ENCODE data around the gene DELE1. TPM values are rescaled to one million over a fixed set of nuclear protein-coding genes. Genes with fewer than 3 reads are reported as not detected.

DELE1 gene
- 15.7 and 28.3 TPM in 2 replicates for total RNA-seq

DNA sequence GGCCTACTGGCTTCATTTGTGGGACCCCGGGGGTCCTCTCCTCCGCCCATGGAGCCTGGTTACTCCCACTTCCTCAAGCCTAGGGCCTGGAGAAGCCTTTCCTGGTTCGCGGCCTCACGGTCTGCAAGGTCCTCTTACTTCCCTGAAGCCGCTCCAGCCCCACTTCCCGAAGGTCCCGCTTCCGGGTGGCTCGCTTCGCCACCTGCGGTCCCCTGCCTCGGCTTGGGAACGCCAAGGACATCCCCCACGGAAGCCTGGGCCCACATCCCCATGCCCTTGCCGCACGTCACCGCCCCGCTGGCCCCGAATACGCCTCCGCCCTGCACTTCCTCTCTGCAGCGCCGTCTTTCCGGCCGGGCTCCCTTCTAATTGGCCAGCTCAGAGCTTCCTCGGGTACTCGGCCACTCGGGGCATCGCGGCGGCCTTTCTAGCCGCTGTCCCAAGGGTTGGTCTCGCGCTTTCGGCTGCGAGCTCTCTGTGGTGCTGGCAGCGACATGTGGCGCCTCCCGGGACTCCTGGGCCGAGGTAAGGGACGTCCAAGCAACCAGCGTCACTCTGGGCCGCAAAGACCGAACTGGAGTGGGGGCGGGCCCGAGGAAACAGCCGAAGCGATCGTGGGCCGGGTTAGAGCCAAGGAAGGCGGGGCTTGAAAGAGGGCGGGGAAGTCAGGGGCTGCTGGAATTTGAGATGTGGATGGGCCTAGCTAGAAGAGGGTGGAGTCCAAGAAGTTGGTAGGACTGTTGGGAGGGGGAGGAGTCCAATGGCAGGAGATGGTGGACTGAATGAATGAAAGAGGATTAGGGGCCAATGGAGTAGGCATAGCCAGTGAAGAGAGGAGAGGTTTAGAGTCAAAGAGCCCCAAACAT lies at the start of gene DELE1:
DELE1 (plus strand) TSS at position 424 of the 866 bp plus-strand sequence; CDS start at position 495, 71 bp downstream.

GRCh38 chr5:141878186-141878710 lies 45.4 kb upstream of the DELE1 start, which contains the start of gene PCDH1:
Gene PCDH1, minus strand, starts transcription at chr5:141878410. Its CDS starts 148 bp downstream, at chr5:141878262.

DNA sequence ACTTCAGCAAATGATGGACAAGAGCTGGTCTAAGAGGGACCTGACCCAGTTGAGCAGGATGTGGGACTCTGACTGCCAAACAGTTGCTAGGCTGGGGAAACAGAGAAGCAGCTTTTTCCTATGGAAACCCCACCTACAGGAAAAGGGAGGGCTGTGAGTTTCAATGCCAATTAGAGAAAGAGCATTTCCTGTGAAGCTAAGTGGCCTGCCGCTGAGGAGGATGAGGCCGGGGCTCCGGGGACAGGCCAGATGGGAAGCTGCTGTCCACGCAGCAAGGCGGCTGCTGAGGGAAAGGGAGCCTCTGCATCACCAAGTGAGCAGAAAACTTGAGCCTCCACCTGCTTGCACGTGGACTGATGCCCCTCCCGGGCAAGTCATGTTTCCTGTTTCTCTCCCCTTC lies 34.4 kb downstream of the DELE1 start, which contains the start of gene PCDH12:
PCDH12 (minus strand) TSS at position 90 of the 400 bp plus-strand sequence. CDS start 351 bp downstream, outside the sequence.

DNA sequence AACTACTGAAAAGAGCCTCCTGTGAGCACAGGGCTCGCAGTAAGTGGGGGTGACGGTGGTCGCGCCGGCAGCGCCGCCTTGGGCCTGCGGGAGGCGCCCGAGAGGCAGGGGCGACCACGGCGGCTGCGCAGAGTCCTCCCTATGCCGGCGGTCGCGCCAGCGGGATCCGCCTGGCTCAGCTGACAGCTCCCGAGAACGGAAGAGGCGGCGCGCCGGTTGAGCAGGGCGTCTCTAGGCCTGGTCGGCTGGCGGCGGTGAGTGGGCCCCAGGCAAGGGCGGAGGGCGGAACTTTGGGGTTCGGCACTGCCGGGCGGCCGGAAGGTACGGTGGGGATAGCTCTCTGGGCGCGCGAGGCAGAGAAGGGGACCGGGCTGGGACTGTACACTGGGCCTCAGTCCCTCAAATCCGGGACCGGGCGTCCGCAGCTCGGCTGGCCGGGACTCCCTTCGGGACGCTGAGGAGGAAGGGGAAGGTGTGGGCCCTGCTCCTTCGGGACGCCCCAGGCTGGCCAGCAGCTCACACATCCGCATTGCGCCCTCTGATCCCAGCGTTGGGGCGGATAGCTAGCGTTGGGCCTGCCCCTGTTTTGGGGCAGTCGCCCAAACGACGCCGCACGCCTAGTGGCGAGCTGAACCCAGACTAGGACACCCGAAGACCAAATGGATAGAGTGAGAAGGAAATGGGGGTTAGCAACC lies 45.4 kb downstream of the DELE1 start, which contains the start of gene RNF14:
RNF14 (plus strand) TSS at position 192 of the 695 bp plus-strand sequence. CDS start 4,484 bp downstream, outside the sequence.

Other genes starting within 250 kb of the DELE1 start
- gene ARAP3, start 241.6 kb upstream of the DELE1 start, total RNA-seq, result 3.4 and 10.3 TPM in 2 replicates
- gene PCDH1, start 45.5 kb upstream of the DELE1 start, total RNA-seq, result 43.1 and 121 TPM in 2 replicates
- gene PCDH12, start 34.3 kb downstream of the DELE1 start, total RNA-seq, result 0.34 and 0.57 TPM in 2 replicates
- gene RNF14, start 45.2 kb downstream of the DELE1 start, total RNA-seq, result 44.8 and 105 TPM in 2 replicates
- 68.4 and 76.6 TPM in 2 replicates for gene GNPDA1, start 89.2 kb downstream of the DELE1 start, total RNA-seq
- gene NDFIP1, start 184.9 kb downstream of the DELE1 start, total RNA-seq, result 46.8 and 65.0 TPM in 2 replicates